GM19025 (cell line): ENCODE data around the gene CYP1A1.

Experiments used
- ATAC-seq: cut with Tn5 transposase; IDR thresholded peaks from one replicate; pipeline ENCODE4 v1.9.1; 2021; ENCODE audit warnings: mild to moderate bottlenecking, low read depth, moderate library complexity; ENCODE audit not compliant: unreplicated experiment

CYP1A1 gene, protein sequence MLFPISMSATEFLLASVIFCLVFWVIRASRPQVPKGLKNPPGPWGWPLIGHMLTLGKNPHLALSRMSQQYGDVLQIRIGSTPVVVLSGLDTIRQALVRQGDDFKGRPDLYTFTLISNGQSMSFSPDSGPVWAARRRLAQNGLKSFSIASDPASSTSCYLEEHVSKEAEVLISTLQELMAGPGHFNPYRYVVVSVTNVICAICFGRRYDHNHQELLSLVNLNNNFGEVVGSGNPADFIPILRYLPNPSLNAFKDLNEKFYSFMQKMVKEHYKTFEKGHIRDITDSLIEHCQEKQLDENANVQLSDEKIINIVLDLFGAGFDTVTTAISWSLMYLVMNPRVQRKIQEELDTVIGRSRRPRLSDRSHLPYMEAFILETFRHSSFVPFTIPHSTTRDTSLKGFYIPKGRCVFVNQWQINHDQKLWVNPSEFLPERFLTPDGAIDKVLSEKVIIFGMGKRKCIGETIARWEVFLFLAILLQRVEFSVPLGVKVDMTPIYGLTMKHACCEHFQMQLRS

DNA sequence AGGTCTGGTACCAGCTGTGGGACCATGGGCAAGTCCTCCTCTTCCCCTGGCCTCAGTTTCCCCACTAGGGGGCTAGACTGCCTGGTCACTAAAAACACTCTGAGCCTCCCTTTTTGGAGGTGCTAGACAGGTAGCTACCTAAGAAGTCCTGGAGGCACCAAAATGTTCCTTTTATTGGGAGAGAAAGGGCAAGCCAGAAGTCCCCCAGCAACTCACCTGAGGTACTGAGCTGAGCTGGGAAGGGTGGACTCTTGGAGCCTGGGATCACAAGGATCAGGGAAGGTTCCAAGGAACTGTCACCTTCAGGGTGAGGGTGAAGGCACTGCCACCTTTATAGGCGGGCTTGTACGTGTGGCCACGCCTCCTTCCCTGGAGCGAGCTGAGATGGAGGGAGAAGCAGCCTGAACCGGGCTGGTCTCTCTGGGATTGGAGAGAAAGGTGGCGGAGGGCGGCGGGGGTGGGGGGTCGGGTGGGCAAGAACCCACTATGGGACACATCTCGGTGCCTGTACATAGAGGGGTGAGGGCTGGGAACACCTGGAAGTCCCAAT lies at the start of gene CYP1A1:
CYP1A1 (minus strand) TSS at position 304 of the 550 bp plus-strand sequence. CDS start 2,431 bp downstream, outside the sequence.
- no peak for ATAC-seq

DNA sequence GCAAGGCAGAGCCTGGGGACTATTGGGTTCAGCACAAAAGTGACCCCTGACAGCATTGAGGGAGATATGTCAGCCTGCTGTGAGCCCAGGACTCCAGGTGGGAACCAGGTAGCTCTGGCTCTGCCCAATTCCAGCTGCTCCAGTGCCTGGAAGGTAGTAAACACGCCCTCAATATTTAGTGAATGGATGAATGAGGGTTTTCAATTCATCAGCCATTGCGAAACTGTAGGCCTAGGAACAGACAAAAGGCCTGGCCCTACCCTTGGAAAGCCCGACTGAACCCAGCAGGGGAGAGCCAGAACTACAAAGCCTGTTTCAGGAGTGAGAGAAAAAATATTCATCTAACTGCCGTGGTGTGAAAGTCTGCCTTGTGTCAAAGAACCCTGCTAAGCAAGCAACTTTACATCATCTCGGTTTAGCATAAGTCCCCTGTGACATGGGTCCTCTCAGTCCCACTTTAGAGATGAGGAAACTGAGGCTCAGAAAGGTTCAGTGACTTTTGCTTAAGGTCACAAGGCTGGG lies 48.5 kb upstream of the CYP1A1 start:
- no peak for ATAC-seq

DNA sequence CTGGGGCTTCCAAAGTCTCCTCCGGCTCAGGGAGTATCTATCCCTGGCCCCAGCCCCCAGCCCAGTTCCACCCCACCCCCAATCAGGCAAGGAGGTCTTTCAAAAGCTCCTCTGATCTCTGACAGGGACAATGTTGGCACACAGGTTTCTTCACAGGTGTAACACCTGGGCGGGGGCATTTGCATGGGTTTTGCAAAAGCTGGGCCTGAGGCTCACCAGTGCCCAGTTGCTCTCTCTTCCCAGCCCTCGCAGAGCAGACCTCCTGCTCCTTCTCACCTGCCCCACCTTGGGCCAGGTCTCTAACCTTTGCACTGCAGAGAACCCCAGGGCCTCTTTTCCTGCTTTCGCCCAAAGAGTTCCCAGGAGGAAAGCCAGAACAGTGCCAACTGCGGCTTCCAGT lies 48.0 kb upstream of the CYP1A1 start:
- no peak for ATAC-seq

DNA sequence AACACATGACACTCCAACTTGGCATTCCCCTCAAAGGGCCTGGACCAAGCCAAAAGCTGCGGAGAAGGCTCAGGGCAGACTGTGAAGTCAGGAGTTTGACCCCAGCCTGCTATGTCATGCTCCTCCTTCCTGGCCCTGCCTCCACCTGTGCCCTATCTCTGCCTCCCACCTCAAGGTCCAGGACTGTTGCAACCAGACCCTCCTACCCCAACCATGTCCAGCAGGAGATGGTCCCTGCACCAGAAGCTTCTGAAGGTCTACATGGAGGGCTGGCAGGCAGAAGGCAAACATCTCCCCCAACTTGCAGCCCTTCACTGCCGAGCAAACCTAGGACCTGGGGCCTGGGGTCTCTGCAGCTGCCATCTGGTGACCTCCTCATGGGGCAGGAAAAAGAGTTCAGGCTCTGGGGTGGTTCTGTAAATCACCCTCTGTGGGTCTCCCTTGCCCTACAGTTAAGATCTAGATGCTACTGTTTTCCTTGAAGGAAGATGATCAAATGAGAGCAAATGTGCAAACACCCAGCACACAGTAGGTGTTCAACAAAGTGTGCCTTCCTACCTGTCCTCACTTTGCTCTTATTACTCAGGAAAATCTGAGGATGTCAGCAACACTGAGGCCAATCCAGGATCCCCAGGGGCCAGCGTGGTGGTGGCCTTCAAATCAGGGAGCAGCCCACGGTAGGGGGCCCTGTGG lies 45.0 kb upstream of the CYP1A1 start:
- no peak for ATAC-seq

DNA sequence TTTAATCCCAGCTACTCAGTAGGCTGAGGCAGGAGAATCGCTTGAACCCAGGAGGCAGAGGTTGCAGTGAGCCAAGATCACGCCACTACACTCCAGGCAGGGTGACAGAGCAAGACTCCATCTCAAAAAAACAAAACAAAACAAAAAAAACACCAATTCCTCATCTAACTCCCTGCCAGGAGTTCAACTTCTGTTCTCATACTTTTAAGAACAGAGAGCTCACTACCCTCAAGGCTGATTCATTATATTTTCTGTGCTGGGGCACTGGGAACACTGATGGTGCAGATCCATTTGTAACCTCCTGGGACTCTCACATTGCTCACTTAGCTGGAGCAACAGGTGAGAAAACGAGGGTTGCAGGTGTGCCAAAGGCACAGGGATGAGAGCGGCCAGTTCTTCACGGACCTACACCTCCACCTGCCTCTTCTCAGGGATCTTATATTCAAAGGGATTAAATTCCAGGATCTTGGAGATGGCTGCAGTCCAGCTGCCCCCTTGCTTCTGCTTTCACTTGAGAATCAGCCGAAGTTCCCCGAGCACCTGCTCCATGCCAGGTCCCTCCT lies 44.2 kb upstream of the CYP1A1 start:
- ATAC-seq, result no peak

DNA sequence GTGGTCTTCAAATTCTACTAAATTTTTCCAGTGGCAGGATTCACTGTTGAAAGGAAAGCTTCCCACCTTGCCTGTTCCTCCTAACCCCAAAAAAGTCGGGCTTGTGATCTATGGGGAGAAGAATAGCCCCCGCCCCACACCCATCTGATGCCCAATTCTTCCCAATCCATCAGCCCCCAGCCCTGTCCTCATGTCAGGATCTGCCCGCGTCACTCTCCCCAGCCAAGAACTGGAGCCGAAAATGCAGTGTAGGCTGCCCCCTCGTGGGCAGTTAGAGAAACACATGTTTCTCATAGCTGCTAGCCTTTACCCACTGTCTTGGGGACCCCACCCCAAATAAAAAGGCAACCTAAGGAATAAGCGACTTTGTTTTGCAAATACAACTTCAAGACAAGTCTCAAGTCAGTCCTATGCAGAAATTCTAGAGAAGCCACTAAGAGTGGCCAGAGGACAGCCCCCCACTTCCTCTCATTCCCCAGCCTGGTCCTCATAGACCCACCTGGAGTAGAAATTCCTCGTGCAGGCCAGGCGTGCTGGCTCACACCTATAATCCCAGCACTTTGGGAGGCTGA lies 43.5 kb upstream of the CYP1A1 start:
- no peak for ATAC-seq

DNA sequence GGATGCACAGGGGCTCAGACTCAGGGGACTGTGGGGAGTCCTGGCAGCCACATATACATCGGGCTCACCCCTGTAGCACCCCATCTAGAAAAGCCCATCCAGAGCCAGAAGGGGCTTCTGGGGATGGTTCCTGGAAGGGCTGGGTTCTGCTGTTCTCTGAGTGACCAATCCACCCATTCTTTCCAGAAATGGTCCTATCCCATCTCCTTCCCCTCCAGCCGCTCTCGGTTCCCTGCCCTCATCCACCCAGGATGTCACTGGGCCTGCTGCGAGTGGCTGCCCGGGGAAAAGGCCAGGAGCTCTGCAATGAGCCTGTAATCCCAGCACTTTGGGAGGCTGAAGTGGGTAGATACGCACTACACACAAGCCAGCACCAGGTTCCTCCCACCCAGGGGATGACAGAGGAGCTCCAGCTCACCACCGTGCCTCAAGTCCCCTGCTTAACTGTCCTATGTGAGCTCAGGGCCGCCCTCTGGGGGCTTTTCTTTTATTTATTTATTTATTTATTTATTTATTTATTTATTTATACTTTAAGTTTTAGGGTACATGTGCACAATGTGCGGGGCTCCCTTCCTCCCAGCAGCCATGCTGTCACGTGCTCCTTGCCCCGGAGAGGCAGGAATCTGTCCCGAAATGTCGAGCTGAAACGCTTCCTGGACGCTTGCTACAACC lies 42.9 kb upstream of the CYP1A1 start:
- ATAC-seq, result no peak

DNA sequence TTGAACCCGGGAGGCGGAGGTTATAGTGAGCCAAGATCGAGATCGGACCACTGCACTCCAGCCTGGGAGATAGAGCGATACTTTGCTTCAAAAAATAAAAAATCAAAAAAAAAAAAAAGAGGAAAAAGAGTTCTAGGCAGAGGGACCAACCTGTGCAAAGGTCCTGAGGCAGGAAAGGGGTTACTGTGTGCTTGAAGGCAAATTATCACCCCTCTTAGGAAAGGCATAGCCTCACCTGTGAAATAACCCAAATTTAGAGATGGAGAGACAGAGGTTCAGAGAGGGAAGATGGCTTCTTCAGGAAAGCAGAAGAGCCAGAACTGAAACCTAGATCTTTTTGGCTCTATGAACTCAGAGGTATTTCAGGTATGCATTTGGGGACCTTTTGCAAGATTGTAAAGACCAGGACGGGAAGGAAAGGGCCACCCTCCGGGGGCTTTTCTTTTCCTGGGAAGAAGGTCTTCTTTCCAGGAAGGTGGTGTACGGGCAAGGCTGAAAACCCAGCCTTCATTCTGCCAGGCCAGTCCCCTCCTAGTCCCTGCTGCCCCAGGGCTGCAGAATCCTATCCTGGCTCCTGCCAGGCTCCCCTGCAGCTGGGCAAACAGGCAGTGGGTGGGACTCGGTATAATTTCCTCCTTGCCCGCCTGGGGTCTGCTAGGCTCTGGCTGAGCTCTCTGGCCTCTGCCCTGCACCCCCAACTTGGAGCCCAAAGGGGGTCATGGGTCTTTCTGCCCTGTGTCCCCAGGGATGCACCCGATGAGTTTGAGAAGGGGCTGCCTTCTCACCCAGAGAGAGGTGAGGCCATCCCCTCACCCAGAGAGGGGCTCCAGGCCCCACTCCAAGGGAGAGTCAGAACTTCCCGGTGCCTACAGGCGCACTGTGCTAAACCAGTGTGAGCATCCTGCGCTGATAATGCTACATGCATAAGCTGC lies 42.1 kb upstream of the CYP1A1 start:
- no peak for ATAC-seq

DNA sequence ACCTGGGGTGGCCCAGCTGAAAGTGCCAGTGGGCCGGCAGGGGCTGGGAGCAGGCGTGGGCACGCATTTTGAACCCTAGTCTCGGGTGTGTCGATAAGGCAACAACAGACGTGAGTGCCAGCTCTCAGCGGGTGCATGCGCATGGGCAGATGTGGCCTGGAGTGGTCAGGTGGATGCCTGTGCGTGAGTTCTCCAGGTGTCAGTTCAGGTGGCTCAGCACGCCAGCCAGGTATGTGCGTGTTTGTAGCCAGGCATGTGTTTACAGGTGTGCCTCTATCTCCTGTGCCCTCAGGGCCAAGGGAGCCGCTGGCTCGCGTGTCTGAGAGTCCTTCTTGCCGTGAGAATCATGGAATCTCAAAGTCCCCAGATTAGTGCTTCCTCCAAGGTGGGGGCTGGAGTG lies 38.1 kb upstream of the CYP1A1 start:
- no peak for ATAC-seq

DNA sequence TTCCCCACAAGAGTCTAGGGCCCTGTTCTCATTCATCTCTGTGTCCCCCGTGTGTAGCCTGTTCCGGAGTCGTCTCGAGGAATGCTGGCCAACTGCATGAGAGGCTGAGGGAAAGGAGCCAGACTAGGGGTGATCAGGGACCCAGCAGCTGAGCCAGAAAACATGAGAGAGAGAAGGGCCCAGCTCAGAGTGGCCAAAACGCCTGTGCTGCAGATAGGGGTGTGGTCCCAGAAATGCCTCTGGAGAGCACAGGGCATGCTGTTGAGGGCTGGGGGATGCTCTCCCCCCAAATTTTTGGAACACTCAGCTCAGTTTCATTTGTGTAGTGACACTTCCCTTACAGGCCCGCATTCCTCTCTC lies 37.4 kb upstream of the CYP1A1 start:
- no peak for ATAC-seq

DNA sequence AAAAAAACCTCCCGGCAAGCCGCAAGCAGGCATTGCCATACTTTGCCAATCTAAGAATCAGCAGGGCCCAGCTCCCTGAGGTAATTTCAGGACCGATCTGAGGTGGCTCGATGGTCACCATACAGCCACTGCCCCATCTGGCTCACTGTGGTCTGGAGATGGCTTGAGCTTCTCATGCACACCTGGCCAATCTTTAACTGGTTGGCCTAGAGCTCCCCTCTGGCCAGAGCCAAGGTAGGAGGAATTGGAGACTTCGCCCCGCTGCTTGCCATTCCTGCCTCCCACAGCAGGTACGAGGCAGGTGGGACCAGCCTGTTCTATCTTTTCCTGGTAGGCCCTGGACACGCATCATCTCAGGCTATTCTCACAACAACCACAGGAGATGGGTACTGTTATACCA lies 33.4 kb upstream of the CYP1A1 start:
- no peak for ATAC-seq

DNA sequence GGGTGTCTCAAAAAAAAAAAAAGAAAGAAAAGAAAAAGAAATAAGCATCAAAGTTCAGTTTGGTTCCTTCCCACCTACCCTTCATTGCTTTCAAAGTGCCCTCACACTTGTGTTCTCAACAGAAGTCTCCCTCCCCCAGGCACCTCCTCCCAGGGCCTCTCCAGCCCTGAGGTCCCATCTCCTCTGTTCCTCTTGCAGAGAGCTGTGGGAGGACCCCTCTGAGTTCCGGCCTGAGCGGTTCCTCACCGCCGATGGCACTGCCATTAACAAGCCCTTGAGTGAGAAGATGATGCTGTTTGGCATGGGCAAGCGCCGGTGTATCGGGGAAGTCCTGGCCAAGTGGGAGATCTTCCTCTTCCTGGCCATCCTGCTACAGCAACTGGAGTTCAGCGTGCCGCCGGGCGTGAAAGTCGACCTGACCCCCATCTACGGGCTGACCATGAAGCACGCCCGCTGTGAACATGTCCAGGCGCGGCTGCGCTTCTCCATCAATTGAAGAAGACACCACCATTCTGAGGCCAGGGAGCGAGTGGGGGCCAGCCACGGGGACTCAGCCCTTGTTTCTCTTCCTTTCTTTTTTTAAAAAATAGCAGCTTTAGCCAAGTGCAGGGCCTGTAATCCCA lies 29.4 kb upstream of the CYP1A1 start:
- no peak for ATAC-seq

DNA sequence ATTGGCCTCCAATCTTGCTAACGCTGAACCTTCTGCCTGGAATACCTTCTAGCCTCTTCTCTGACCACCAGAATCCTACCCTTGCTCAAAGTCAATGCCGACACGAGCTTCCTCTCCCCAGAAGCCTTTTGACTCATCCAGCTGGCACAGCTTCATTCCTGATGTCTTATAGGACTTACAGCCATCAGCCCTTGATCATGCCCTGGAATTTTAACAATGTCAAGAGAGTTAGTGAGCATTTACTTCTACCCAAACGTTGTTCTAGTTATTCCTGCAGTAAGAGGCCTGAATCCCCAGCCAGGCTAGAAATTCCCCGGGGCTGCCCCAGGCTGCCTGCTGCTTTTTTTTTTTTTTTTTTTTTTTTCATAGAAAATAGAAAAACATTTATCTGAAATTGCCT lies 27.2 kb upstream of the CYP1A1 start:
- no peak for ATAC-seq

DNA sequence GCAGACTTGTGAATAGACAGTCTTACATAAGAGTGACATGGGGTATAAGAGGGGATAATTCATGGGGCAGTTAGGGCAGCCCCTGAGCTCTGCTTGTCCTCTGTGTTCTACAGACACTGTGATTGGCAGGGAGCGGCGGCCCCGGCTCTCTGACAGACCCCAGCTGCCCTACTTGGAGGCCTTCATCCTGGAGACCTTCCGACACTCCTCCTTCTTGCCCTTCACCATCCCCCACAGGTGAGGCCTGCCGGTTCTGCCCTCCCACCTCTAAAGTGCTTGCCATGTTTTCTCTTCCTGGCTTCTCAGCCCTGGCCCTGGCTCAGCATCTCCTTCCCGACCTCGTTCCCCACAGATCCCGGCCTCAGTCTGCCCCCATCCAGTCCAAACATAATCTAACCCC lies 26.7 kb upstream of the CYP1A1 start:
- ATAC-seq, result no peak

DNA sequence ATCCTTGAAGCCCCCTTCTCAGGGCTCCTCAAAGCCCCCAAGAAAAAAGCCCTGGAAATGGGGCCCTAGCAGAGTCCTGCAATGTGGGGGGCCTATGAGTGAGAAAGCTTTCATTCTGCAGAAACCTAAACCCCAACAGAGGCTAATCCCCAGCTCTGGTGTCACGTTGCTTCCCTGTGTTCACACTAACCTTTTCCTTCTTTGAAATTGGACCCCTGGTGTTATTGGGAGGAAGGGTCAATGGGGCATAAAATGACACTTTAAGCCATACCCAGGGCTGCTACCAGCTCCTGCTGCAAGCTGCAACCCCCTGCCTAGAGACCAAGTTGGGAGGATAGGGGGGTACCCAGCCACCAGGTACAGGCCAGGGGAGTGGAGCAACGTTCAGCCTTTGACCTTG lies 25.4 kb upstream of the CYP1A1 start:
- no peak for ATAC-seq

DNA sequence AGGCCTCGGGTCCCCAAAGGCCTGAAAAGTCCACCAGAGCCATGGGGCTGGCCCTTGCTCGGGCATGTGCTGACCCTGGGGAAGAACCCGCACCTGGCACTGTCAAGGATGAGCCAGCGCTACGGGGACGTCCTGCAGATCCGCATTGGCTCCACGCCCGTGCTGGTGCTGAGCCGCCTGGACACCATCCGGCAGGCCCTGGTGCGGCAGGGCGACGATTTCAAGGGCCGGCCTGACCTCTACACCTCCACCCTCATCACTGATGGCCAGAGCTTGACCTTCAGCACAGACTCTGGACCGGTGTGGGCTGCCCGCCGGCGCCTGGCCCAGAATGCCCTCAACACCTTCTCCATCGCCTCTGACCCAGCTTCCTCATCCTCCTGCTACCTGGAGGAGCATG lies 24.5 kb upstream of the CYP1A1 start:
- ATAC-seq, result no peak

DNA sequence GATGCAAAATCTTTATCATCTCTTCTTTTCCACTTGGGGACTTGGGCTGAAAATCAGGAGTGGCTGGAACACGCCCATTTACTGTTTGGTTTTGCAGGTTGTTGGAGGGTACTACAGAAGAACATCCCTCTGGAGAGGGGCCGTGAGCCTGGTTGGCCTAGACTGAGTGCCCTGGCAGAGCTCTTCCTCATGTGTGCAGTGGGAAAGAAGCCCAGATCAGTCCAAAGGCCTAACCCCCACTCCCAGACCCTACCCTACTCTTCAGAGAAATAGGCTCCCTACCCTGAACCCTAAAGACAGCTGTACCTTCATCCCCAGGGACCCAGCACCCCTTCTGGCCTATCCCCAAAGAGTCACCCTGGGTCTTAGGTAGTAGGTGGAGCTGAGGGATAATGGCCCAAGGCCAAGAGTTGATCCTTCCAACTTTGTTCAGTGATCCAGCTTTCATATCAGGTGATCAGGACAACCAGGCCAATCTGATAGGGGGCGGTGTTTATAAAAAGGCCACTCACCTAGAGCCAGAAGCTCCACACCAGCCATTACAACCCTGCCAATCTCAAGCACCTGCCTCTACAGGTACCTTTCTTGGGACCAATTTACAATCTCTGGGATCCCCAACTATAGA lies 23.1 kb upstream of the CYP1A1 start, which contains the start of gene CYP1A2:
CYP1A2 (plus strand) TSS at position 524 of the 625 bp plus-strand sequence. CDS start 894 bp downstream, outside the sequence.
- ATAC-seq, result no peak

DNA sequence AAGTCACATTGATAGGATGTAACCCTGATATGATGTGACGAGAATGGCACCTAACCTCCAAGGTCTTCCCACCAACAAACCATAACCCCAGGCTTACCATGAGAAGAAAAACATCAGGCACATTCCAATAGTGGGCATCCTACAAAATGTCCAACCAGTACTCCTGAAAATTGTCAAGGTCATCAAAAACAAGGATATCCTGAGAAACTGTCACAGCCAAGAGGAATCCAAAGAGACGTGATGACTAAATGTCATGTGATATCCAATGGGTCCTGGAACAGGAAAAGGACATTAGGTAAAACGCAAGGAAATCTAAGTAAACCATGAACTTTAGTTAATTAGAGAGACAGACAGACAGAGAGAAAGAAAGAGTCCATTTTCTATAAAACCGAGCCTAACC lies 21.1 kb upstream of the CYP1A1 start:
- ATAC-seq, result no peak
